ENCODE measurements around the gene TMEM38A. TPM values are rescaled to one million over a fixed set of nuclear protein-coding genes. Genes with fewer than 3 reads are reported as not detected.

TMEM38A gene
- polyA plus RNA-seq, 1 donor from 2014 or later, result 8.6 TPM

DNA sequence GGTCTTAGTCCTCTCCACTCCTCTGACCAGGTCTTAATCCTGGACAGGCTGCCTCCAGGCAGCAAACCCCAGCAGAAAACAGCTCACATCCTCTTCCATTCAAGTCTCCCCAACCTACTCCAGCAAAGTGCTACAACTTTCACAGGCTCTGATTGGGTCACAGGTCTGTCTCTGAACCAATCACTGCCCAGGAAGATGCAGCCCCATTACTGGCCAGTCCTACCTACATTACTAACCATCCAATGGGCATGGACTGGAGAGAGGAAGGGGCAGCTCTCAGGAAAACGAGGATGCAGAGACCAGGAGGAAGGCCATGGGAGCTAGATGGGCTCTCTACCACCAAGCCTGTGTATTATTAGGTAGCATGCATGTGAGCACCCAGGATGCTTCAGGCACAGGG, 45.1 kb upstream of the TMEM38A start:
- no peaks in the 10 kb centered on the region for H3K27me3 ChIP-seq (ENCODE audit: insufficient read depth, low read depth, low read length)

DNA sequence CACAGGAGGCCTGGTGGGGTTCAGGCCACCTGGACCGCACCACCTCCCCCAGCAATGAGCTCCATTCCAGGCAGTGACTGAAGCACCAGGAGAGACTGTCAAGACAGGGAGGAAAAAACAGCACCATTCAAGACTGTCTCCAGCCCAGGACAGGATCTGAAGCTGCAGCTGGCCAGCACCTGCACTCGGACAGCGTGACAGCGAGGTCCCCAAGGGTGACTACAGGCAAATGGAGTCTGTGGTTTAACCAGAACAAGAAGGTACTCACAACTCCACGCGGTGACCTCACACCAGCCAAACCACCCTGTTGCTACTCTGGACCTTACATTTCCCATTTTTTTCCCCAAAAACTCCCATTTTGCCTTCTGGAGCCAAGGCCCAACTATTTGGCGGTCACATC, 42.7 kb upstream of the TMEM38A start:
- Histone ChIP-seq H3F3A (ENCODE audit: insufficient read depth, low read length, poor library complexity, severe bottlenecking) (no peaks in the 10 kb centered on the region), H2AFZ (ENCODE audit: low read depth, low read length) (no peak overlapping the region), H3K9ac (ENCODE audit: low read length) (no peak overlapping the region), H3K27ac (ENCODE audit: low read length) (no peak overlapping the region), H3K79me2 (replicated peaks; ENCODE audit: insufficient read depth, low read length) (peaks cover 64% of the 10 kb centered on the region), H3K9me2 (ENCODE audit: insufficient read depth, low read length) (no peaks in the 10 kb centered on the region), H3K4me3 (ENCODE audit: low read length) (no peak overlapping the region), H3K36me3 (ENCODE audit: insufficient read depth, low read length) (no peaks in the 10 kb centered on the region), H4K20me1 (ENCODE audit: insufficient read depth) (no peaks in the 10 kb centered on the region), H3K4me2 (ENCODE audit: low read length) (no peak overlapping the region), H3K9me3 (ENCODE audit: low read length) (no peaks in the 10 kb centered on the region), H3K27me3 (ENCODE audit: insufficient read depth, low read depth, low read length) (no peaks in the 10 kb centered on the region)
- TF ChIP-seq SMC3 (conservative IDR thresholded peaks at IDR 0.05; ENCODE audit: poor library complexity) (no peak), TAF1 (IDR thresholded peaks at IDR 0.05; ENCODE audit: low read depth) (no peak), RAD21 (conservative IDR thresholded peaks at IDR 0.05) (no peak), EZH2 (IDR thresholded peaks at IDR 0.05; ENCODE audit: borderline replicate concordance, insufficient read depth, low read length, poor library complexity, severe bottlenecking) (no peak), EP300 (conservative IDR thresholded peaks at IDR 0.05; ENCODE audit: poor library complexity, severe bottlenecking) (no peak), POLR2AphosphoS5 (IDR thresholded peaks at IDR 0.05) (no peak), MXI1 (conservative IDR thresholded peaks at IDR 0.05; ENCODE audit: poor library complexity, severe bottlenecking) (no peak)
- TF ChIP-seq, protein P1, sequence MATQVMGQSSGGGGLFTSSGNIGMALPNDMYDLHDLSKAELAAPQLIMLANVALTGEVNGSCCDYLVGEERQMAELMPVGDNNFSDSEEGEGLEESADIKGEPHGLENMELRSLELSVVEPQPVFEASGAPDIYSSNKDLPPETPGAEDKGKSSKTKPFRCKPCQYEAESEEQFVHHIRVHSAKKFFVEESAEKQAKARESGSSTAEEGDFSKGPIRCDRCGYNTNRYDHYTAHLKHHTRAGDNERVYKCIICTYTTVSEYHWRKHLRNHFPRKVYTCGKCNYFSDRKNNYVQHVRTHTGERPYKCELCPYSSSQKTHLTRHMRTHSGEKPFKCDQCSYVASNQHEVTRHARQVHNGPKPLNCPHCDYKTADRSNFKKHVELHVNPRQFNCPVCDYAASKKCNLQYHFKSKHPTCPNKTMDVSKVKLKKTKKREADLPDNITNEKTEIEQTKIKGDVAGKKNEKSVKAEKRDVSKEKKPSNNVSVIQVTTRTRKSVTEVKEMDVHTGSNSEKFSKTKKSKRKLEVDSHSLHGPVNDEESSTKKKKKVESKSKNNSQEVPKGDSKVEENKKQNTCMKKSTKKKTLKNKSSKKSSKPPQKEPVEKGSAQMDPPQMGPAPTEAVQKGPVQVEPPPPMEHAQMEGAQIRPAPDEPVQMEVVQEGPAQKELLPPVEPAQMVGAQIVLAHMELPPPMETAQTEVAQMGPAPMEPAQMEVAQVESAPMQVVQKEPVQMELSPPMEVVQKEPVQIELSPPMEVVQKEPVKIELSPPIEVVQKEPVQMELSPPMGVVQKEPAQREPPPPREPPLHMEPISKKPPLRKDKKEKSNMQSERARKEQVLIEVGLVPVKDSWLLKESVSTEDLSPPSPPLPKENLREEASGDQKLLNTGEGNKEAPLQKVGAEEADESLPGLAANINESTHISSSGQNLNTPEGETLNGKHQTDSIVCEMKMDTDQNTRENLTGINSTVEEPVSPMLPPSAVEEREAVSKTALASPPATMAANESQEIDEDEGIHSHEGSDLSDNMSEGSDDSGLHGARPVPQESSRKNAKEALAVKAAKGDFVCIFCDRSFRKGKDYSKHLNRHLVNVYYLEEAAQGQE (IDR thresholded peaks at IDR 0.05; ENCODE audit: borderline replicate concordance), result no peak
- TF ChIP-seq, protein P2, sequence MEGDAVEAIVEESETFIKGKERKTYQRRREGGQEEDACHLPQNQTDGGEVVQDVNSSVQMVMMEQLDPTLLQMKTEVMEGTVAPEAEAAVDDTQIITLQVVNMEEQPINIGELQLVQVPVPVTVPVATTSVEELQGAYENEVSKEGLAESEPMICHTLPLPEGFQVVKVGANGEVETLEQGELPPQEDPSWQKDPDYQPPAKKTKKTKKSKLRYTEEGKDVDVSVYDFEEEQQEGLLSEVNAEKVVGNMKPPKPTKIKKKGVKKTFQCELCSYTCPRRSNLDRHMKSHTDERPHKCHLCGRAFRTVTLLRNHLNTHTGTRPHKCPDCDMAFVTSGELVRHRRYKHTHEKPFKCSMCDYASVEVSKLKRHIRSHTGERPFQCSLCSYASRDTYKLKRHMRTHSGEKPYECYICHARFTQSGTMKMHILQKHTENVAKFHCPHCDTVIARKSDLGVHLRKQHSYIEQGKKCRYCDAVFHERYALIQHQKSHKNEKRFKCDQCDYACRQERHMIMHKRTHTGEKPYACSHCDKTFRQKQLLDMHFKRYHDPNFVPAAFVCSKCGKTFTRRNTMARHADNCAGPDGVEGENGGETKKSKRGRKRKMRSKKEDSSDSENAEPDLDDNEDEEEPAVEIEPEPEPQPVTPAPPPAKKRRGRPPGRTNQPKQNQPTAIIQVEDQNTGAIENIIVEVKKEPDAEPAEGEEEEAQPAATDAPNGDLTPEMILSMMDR (IDR thresholded peaks at IDR 0.05; ENCODE audit: poor library complexity, severe bottlenecking), result no peak

More for the DNA sequence above, 45.1 kb upstream of the TMEM38A start:
- Histone ChIP-seq H3K79me2 (replicated peaks; ENCODE audit: insufficient read depth, low read length) (peaks cover 67% of the 10 kb centered on the region), H3K4me3 (ENCODE audit: low read length) (no peak overlapping the region), H3K9me2 (ENCODE audit: insufficient read depth, low read length) (no peaks in the 10 kb centered on the region), H3K9me3 (ENCODE audit: low read length) (no peaks in the 10 kb centered on the region), H3K36me3 (ENCODE audit: insufficient read depth, low read length) (no peaks in the 10 kb centered on the region), H3F3A (ENCODE audit: insufficient read depth, low read length, poor library complexity, severe bottlenecking) (no peaks in the 10 kb centered on the region), H3K27ac (ENCODE audit: low read length) (no peak overlapping the region), H4K20me1 (ENCODE audit: insufficient read depth) (no peaks in the 10 kb centered on the region), H3K4me2 (ENCODE audit: low read length) (no peak overlapping the region), H3K9ac (ENCODE audit: low read length) (no peak overlapping the region), H2AFZ (ENCODE audit: low read depth, low read length) (no peak overlapping the region)
- TF ChIP-seq EP300 (conservative IDR thresholded peaks at IDR 0.05; ENCODE audit: poor library complexity, severe bottlenecking), result no peak
- TF ChIP-seq, protein P2 (IDR thresholded peaks at IDR 0.05; ENCODE audit: poor library complexity, severe bottlenecking), result no peak
- no peak for TF ChIP-seq EZH2 (IDR thresholded peaks at IDR 0.05; ENCODE audit: borderline replicate concordance, insufficient read depth, low read length, poor library complexity, severe bottlenecking)
- no peak for TF ChIP-seq RAD21 (conservative IDR thresholded peaks at IDR 0.05)
- no peak for TF ChIP-seq MXI1 (conservative IDR thresholded peaks at IDR 0.05; ENCODE audit: poor library complexity, severe bottlenecking)
- no peak for TF ChIP-seq TAF1 (IDR thresholded peaks at IDR 0.05; ENCODE audit: low read depth)
- no peak for TF ChIP-seq SMC3 (conservative IDR thresholded peaks at IDR 0.05; ENCODE audit: poor library complexity)
- TF ChIP-seq POLR2AphosphoS5 (IDR thresholded peaks at IDR 0.05), result no peak

All from neural cell (in vitro differentiated cells).